Activated CD8-positive, alpha-beta memory T cell treated with anti-CD3 and anti-CD28 coated beads, Interleukin-2, amount 50 U/mL, for 24 hours (primary cell): ENCODE measurements around the gene MAP2.
"Not testable (repeated sequence)": the region's sequence is repeated elsewhere in the genome, so short reads cannot be mapped to it uniquely, and the experiment has no call there.

Source experiments
- DNase-seq: peaks from one replicate; pipeline ENCODE4 v3.0.0-alpha.2; 2020; ENCODE audit errors: extremely low read depth

Gene MAP2

DNA sequence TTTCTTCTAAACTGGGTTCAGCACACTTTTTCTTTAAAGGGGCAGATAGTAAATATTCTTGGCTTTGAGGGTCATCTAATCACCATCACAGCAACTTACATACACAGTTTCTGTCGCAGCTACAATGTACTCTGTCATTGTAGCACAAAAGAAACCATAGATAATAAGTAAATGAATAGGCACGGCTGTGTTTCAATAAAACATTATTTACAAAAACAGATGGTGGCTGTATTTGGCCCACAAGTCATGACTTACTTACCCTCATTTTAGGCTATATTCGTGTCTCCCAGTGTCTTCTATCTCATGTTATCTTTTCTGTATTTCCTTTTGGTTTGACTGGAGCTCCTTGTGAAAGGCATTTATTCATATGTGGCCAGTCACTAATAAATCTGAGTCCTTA, 168.3 kb downstream of the MAP2 start:
- no peak for DNase-seq

DNA sequence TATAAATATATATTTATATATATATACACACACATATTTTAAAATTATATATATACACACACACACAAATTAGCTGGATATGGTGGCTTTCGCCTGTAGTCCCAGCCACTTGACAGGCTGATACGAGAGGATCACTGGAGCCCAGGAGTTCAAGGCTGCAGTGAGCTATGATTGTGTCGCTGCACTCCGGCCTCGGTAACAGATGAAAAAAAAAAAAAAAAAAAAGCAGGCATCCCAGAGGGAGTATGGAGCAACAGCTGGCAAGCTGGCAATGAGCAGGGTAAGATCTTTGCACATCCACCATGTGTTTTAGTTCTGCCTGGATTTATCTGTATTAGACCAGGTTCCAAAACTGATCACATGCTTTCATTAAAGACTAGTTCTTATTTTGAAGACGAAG, 170.1 kb downstream of the MAP2 start:
- no peak for DNase-seq

DNA sequence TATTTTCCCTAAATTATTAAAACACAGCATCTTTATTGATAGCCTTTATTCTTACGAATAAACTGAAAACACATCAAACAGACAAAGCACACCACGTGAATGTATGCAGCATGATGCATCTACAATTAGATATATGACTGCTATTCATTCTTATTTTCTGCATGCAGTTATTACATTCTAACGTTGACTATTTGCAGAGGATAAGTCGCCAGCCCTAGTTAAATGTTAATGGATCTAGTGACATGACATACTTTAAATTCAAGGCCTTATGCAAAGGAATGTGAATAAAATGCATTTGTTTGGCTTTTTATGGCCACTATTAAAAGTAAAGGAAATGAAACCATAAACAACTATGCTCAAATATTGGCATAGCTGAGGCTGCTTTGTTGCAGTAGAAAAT, 172.4 kb downstream of the MAP2 start:
- DNase-seq, result no peak

DNA sequence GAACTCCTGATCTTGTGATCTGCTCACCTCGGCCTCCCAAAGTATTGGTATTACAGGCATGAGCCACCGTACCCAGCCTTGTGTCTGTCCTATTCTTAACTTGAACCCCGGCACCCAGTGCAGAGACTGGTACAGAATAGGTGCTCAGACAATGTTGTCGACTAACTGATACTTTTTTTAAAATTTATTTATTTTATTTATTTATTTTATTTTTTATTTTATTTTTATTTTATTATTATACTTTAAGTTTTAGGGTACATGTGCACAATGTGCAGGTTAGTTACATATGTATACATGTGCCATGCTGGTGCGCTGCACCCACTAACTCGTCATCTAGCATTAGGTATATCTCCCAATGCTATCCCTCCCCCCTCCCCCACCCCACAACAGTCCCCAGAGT, 174.4 kb downstream of the MAP2 start:
- DNase-seq, result not testable (repeated sequence)

DNA sequence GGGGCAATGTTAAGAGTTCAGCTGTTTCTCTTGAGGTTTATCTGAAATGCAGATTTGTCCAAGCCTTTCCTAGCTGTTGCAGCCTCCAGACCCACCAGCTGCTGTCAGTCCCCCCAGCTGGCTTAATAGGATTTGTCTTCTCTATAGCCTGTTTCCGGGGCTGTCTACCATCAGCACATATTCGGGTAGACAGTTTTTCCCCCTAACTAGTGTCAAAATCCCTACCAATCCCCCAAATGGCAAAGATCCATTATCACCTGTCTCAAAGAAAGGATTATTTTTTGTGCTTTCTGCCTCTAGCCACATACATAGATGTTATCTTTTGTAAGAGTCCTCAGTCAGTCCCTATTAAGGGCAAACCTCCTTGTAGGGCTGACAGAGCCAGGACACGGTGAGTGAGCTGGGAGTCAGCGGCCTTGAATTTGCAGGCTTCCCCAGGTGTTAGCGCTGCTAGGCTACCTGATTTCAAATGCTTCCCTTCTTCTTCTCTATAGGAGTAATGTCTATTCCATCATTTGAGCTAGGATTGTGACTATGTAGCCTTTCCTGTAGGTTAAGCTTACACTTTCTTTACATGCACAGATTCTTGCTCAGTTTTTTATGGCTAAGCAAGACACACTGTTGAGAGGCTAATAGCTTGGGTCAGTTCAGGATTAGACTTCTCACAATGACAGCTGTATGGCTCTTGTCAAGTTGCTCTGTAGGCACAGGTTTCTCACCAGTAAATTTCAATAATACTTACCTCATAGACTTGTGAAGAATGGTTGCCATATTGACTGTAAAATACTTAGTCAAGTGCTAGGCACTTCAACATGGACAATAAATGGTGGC, 176.7 kb downstream of the MAP2 start:
- no peak for DNase-seq

DNA sequence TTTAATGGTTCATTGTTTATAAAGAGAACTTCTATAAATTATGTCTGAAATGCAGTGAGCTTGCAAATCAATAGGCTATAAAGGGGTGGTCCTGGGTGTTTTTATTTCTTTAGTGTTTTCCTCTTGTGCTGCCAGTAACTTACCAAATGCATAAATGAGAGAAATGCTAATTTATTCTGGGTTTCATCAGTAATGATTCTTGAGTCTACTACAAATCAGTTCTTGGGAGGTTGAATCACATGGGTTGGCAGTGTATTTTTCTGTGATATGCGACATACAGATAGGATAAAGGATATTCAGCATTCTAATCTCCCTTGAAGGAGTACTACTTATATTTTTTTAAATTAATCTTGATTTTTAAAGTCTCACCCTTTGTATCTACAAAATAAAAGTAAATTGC, 177.7 kb downstream of the MAP2 start:
- DNase-seq, result no peak

DNA sequence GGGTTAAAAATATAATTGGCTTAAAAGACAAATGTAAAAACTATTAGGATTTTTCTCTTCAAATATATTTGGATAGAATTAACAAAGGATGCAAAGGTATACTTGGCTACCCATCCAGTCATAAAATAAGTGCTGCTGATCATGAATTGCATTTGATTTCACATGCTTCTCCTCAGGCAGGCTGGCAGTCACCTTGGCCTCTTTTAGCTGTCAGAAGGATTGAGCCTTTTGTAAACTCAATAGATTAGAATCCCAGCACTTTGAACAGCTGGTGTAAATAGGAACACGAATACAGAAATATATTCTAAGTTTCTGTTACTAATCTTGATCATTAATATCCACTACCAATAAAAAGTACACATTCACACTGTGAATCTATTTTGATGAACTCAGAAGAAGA, 178.4 kb downstream of the MAP2 start:
- DNase-seq, result no peak

DNA sequence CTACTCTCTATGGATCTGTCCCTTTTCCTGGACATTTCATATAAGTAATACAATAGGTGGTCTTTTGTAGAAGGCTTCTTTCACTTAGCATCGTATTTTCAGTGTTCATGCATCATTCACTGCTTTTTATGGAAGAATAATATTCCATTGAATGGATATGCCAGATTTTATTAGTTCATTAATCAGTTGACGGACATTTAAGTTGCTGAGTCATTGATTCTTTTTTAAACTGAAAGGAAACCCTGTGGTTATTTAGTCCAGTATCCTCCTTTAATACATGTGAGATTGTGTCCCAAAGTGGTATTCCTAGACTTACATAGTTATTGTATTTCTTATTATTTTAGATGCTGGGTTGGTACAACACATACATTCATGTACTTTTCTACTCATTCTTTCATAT, 185.7 kb downstream of the MAP2 start:
- no peak for DNase-seq

DNA sequence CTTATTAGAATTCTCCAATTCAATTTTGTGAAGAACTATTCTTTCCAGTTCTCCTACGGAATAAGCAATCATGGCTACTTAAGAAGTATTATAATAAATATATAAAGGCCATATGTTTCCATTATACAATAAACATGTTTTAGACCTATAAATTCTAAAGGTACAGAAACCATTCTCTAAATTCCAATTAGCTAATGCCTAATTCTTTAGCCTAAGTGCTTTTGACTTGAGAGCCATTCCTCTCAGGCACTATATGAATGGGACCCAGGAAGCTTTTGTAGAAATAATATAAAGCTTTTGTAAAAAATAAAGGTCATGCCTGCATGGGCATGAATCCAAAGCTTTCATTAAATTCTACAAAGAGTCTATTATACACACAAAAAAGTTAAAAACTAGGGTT, 186.8 kb downstream of the MAP2 start:
- DNase-seq, result no peak

DNA sequence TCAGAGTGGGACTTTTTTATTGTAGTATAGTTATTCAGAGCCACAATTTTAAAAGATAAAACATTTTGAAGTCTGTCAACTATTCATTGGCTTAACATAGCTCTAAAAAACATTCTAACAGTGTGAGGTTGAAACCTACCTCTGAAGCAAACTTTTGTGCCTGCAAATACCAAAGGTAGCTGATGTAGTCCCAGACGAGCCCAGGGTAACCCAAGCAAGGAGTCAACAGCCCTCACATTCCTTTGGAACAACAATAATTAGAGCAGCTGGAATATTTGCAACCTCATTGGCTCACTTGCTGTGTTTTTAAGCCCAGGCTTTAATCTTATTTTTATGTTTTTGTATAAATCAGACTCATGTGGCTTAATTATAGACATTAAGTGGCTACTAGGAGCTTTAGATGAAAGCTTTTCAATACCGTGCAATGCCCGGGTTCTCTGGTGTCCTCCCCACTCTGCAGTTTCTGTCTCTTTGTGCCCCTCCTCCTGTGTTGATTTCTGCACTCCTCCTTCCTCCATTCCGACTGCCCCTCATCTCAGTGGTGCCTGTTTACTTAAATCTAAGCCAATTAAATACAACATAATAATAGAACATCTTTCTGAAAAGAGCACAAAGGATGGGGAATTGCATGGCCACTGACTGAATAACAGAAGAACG, 189.9 kb downstream of the MAP2 start:
- DNase-seq, result no peak

DNA sequence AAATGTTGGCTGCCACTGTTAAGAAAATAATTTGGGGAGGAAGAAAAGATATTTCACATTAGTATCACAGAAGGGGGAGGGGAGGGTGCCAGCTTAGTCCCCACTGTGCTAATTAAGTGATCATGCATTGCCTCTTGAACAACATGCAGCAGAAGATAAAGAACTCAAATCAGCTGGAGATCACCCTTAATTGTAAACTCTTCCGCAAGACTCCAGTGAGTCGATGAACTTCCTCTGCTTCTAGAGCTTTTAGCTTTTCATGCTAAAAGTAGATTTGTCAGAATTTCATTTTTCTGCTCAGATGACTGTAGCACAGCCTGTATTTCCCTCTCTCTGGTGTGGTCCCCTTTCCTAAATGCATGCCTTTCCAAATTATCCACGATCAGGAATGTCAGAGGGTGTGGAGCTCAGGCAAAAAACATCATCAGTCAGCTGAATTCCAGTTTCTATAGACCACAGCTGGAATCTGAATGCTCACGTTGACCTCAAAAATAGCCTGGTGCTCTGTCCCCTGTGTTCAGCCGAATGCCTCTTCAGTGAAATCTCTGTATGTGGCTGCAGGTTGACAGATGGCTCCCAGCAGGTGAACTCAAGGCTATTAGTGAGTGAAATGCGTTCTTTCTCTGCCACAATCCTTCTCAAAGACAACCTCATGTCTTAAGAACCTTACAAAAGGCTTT, 191.0 kb downstream of the MAP2 start:
- no peak for DNase-seq

DNA sequence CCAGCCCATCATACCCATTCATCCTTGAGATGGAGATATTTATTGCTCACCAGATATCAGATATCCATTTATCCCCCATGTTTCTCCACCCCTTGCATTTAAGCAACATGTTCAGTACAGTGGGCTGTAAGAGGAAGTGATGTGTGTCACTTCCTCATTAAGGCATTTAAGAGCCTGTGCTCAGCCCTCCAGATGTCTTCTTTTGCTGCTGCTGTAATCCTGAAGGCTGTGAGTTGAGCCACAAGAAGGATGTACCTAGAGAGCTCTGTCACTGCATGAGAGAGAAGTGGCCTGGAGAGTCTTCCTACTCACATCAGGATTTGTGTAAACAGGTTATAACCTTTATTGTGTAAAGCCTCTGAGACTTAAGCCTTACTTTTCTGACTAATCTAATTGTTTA, 195.9 kb downstream of the MAP2 start:
- DNase-seq, result no peak

DNA sequence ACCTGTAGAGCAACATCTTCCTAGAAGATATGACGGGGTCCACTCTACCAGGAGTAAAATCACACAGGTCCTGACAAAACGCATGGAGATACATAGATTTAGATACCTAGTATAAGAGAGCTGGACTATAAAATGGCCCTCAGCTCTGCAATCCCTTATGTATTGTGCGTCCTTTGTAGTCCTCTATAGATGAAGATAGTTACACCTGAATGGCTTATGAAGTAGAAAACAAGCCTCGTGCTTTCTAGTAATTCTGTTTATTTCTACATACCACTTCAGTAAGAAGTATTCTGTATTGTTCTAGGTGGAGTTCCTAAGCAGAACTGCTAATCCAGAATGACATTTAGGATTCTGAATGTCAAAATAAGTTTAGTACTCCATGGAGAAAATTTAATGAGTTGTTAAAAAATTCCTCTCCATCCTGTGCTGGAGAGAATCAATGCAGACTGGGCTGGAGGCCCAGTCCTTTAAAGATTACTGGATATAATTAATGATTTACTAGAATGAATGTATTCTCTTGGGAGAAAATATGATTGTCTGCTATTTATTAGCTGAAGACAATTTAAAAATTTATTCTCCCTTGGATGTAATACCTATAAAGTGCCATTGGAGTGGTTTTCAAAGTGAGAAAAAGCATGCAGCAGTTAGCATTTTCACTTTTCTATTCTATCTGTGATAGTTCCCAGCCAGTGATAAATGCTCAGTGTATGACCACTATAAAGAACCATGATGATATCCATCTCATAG, 200.5 kb downstream of the MAP2 start:
- DNase-seq, result no peak

DNA sequence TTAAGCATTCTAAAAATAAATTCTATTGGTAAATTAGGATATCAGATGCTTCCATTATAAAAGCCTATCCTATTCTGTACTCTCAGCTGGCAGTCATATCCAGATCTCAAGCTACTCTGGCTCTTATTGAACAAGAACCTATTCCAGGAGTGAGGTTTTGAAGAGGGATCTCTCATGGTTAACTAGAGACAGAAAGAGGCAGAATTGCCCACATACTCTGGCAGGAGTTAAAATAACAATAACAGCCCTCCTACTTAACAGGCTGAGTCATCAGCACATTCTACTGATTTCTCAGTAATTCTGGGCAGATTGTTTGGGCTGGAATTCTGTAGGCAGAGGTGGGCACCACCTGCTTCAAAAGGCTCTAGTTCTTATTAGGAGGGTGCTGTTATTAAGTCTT, 205.8 kb downstream of the MAP2 start:
- DNase-seq, result no peak

DNA sequence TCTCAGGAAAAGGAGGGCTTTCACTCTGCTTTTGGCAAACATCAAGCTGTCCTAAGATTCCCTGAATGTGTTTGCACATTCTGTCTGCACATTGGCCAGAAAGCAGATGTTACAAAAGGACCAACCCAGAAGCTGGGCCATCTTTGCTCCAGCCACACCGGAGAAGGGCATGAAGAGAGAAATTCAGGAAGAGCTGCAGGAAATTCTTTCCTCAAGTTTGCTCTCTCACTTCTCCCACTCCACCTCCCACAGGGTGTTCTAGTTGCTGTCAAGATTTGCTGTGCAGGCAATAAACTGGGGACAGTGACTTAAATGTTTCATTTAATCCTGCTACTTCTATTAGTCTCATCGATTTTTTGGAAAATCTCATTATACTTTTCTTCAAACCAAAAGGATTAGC, 210.1 kb downstream of the MAP2 start:
- DNase-seq, result no peak

DNA sequence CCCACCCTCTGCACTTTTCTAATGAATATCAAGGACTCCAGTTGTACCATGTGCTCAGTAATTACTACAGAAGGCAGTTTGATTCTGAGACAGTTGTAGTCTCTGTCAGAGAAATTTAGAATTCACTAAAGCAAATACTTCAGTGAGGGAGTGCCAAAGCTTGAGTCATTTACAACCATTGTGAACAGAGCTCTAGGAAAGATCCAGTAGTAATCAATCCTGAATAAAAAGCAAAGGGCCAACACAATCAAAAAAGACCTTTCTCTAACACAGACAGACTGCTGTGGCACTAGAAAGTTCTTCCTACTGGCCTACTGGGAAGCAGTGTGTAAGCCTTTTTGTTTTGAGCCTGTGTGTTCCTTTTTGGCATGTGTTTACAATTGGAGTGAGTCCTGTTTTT, 212.2 kb downstream of the MAP2 start:
- no peak for DNase-seq

DNA sequence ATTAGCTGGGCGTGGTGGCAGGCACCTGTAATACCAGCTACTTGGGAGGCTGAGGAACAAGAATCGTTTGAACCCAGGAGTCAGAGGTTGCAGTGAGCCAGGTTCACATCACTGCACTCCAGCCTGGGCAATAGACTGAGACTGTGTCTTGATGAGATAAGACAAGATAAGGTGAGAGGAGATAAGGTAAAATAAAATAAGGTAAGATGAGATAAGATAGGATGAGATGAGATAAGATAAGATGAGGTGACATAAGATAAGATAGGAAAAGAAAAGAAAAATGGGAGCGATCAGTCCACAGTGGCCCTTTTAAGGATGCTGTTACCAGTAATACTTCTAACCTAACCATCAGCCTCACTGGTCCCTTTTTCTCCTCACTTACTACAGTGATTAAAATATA, 213.4 kb downstream of the MAP2 start:
- no peak for DNase-seq

DNA sequence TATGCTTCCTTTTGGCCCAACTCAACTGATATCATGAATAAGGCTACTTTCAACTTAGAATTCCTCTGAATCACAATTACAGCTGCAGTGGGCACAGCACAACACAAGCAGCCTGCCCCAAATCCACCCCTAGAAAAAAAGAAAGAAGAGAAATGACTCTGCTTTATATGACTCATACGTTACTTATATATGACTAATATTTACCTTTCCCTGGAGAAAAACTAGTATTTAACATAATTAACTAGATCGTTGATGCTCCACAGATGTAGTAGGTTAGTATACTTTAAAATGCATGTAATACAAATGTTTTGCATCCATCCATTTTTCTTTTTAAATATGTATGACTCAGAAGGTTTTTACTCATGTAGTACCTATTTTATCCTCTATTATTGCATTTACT, 214.5 kb downstream of the MAP2 start:
- DNase-seq, result no peak

DNA sequence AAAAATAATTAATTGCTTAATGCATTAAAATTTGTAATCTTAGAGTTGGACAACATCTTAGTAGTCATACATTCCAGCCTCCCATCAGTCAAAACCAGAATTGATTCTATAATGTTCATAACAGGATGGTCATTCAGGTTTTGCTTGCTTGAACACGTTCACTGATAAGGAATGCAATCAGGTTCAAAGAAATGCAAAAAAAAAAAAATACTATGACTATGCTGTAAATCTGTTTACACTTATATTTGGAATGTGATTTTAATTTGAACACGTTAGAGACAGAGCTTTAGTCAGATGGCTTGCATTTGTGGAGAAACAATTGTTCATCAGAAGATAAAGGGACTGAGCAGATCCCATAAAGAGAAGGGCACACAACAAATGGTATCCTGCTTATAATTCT, 216.5 kb downstream of the MAP2 start:
- no peak for DNase-seq

DNA sequence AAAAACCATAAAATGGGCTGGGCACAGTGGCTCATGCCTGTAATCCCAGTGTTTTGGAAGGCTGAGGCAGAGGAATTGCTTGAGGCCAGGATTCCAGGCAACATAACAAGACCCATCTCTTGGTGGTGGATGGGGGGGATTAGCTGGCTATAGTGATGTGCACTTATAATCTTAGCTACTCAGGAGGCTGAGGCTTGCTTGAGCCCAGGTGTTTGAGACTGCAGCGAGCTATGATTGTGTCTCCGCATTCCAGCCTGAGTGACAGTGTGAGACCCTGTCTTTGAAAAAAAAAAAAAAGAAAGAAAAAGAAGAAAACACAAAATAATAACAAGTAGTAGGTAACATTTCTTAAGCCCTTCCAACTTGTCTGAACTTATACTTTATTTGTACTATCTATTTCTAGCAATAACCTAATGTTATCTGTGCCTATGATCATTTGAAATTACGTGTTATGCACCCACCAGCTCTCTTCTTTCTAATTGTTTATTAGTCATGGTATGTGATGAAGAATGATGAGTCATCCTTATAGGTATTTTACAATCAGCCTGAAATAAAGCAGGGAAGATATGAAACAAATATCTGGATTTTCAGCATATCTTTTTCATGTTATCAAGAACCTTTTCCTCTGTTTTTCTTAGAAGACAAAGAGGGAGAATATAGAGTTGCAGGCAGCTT, 218.4 kb downstream of the MAP2 start:
- DNase-seq, result no peak

DNA sequence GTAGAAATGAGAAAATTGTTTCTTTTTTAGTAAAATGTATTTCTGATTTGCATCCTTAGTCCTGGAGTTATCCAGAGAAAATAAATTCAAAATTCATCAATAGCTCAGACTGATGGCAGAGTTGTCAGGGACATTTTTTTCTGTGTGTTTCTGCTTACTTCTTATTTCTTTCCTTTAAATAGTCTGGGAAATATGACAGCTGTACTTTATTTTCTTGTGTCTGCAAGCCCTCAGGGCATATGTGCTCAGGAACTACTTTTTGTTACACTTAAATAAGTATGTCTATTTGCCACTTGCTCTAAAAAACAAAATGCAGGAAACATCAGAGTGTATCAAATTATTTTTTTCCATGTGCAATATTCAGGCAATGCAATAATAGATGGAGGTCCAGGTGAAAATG, 221.0 kb downstream of the MAP2 start:
- DNase-seq, result no peak

DNA sequence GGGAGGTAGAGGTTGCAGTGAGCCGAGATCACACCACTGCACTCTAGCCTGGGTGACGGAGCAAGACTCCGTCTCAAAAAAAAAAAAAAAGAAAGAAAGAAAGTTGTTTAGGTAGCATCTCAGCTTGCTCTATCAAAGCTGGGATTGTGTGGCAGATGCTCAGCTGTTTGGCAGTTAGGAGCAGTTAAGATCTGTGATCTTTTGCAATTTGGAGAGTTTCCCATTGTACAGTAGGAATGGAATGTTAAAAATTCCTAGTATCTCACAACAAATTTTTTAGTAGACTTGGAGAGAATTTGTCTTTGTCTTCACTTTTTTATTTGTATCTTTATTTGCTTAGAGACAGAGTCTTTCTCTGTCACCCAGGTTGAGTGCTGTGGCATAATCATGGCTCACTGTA, 224.9 kb downstream of the MAP2 start:
- no peak for DNase-seq
